Prostate gland (tissue), 1 donor: ENCODE results near the gene C2orf68.

Experiments
- POLR2A ChIP-seq: fragments of 450-650 bp; IDR thresholded peaks from one replicate; pipeline ENCODE4 v1.6.1; 2016; ENCODE audit warnings: antibody characterized with exemption, mild to moderate bottlenecking
- POLR2AphosphoS5 ChIP-seq: sonication (generic); formaldehyde crosslinking; IDR thresholded peaks from one replicate; pipeline ENCODE4 v1.6.1; 2017; ENCODE audit warnings: antibody characterized with exemption

- no peak for TF ChIP-seq POLR2A
- no peak for TF ChIP-seq POLR2AphosphoS5
Measured at GRCh38 chr2:85628658-85629057, 16.8 kb upstream of the C2orf68 start.
